H9 (cell line): ENCODE data around the gene FNDC1. TPM values are rescaled to one million over a fixed set of nuclear protein-coding genes. Genes with fewer than 3 reads are reported as not detected.
A peak's percentile ranks its signal among the peaks of the same experiment; 100 is the strongest.

Experiments
- DNase-seq: peaks from one replicate; pipeline ENCODE4 v3.0.0-alpha.2; 2017
- H2AFZ ChIP-seq: one replicate; pipeline ENCODE4 v1.6.1; 2013; ENCODE audit warnings: mild to moderate bottlenecking, low read length, control low read depth, moderate library complexity
- H2AK5ac ChIP-seq: 2 replicates; pipeline ENCODE4 v1.6.1; 2013; ENCODE audit warnings: low read length, control low read depth, mixed read lengths; ENCODE audit not compliant: insufficient read length
- H2BK120ac ChIP-seq: one replicate; pipeline ENCODE4 v1.6.1; 2013; ENCODE audit warnings: low read depth, mild to moderate bottlenecking, low read length, control low read depth, inconsistent platforms; ENCODE audit not compliant: poor library complexity, severe bottlenecking
- H2BK12ac ChIP-seq: 2 replicates; pipeline ENCODE4 v1.6.1; 2013; ENCODE audit warnings: low read length, control low read depth, mixed read lengths, low read depth; ENCODE audit not compliant: insufficient read length
- H2BK15ac ChIP-seq: 2 replicates; pipeline ENCODE4 v1.6.1; 2013; ENCODE audit warnings: low read depth, low read length, control low read depth
- H2BK20ac ChIP-seq: one replicate; pipeline ENCODE4 v1.6.1; 2013; ENCODE audit warnings: low read depth, mild to moderate bottlenecking, low read length, control low read depth, inconsistent platforms; ENCODE audit not compliant: poor library complexity, severe bottlenecking
- H2BK5ac ChIP-seq: 2 replicates; pipeline ENCODE4 v1.6.1; 2013; ENCODE audit warnings: low read length, control low read depth, mixed read lengths; ENCODE audit not compliant: insufficient read length
- H3K14ac ChIP-seq: 2 replicates; pipeline ENCODE4 v1.6.1; 2013; ENCODE audit warnings: low read length, control low read depth; ENCODE audit not compliant: insufficient read depth
- H3K18ac ChIP-seq: 2 replicates; pipeline ENCODE4 v1.6.1; 2013; ENCODE audit warnings: low read depth, mild to moderate bottlenecking, mixed read lengths, low read length, control low read depth; ENCODE audit not compliant: insufficient read length
- H3K23ac ChIP-seq: 2 replicates; pipeline ENCODE4 v1.6.1; 2013; ENCODE audit warnings: low read length, control low read depth, mixed read lengths, low read depth; ENCODE audit not compliant: insufficient read length
- H3K23me2 ChIP-seq: 2 replicates; pipeline ENCODE4 v1.6.1; 2013; ENCODE audit warnings: low read depth, mild to moderate bottlenecking, mixed read lengths, low read length, control low read depth; ENCODE audit not compliant: insufficient read length, poor library complexity, severe bottlenecking
- H3K27ac ChIP-seq: 2 replicates; pipeline ENCODE4 v1.5.1; 2013; ENCODE audit warnings: low read length, control low read depth, mixed read lengths, low read depth; ENCODE audit not compliant: insufficient read length
- H3K27me3 ChIP-seq: 2 replicates; pipeline ENCODE4 v1.6.1; 2013; ENCODE audit warnings: low read length, control low read depth, inconsistent platforms; ENCODE audit not compliant: insufficient read depth
- H3K4ac ChIP-seq: 2 replicates; pipeline ENCODE4 v1.6.1; 2013; ENCODE audit warnings: low read depth, mild to moderate bottlenecking, control low read depth, inconsistent platforms, low read length, moderate library complexity
- H3K4me1 ChIP-seq: 2 replicates; pipeline ENCODE4 v1.6.1; 2013; ENCODE audit warnings: low read length, control low read depth, inconsistent platforms; ENCODE audit not compliant: insufficient read depth
- H3K4me2 ChIP-seq: 2 replicates; pipeline ENCODE4 v1.6.1; 2013; ENCODE audit warnings: low read length, control low read depth, mixed read lengths; ENCODE audit not compliant: insufficient read length, insufficient read depth
- H3K56ac ChIP-seq: 2 replicates; pipeline ENCODE4 v1.6.1; 2013; ENCODE audit warnings: low read depth, mild to moderate bottlenecking, mixed read lengths, low read length, control low read depth; ENCODE audit not compliant: insufficient read length
- H3K79me1 ChIP-seq: 2 replicates; pipeline ENCODE4 v1.6.1; 2013; ENCODE audit warnings: low read depth, mild to moderate bottlenecking, moderate library complexity, low read length, control low read depth, inconsistent platforms; ENCODE audit not compliant: insufficient read depth, poor library complexity, severe bottlenecking
- H3K79me2 ChIP-seq: 2 replicates; pipeline ENCODE4 v1.6.1; 2013; ENCODE audit warnings: low read length, control low read depth, inconsistent platforms; ENCODE audit not compliant: insufficient read depth
- H3K9ac ChIP-seq: 2 replicates; pipeline ENCODE4 v1.6.1; 2013; ENCODE audit warnings: low read length, control low read depth, mixed read lengths; ENCODE audit not compliant: insufficient read length; ENCODE audit errors: extremely low read depth
- H3K9me3 ChIP-seq: one replicate; pipeline ENCODE4 v1.6.1; 2013; ENCODE audit warnings: low read depth, low read length, inconsistent platforms; ENCODE audit not compliant: control insufficient read depth
- H3T11ph ChIP-seq: one replicate; pipeline ENCODE4 v1.6.1; 2013; ENCODE audit warnings: mild to moderate bottlenecking, low read length, control low read depth, inconsistent platforms
- H4K20me1 ChIP-seq: one replicate; pipeline ENCODE4 v1.6.1; 2013; ENCODE audit not compliant: control insufficient read depth, insufficient read length, insufficient read depth
- H4K5ac ChIP-seq: 2 replicates; pipeline ENCODE4 v1.6.1; 2013; ENCODE audit warnings: low read depth, mild to moderate bottlenecking, mixed read lengths, low read length, control low read depth; ENCODE audit not compliant: insufficient read length
- H4K8ac ChIP-seq: replicated peaks from 2 replicates; pipeline ENCODE4 v1.6.1; 2013; ENCODE audit warnings: low read length, control low read depth, mixed read lengths, low read depth; ENCODE audit not compliant: insufficient read length
- H4K91ac ChIP-seq: 2 replicates; pipeline ENCODE4 v1.6.1; 2013; ENCODE audit warnings: low read depth, mild to moderate bottlenecking, moderate library complexity, mixed read lengths, low read length, control low read depth; ENCODE audit not compliant: insufficient read length
- H3K27ac Mint-ChIP-seq, 3 experiments: 2 replicates in 2 of 3; 3 replicates in 1 of 3; pipeline ENCODE4 v1.8.0; 2020 to 2021; ENCODE audit warnings: mixed read lengths in 3 of 3, mild to moderate bottlenecking in 1 of 3, moderate library complexity in 1 of 3
- H3K27me3 Mint-ChIP-seq: 2 replicates; pipeline ENCODE4 v1.8.0; 2021; ENCODE audit warnings: low read depth, mild to moderate bottlenecking, moderate library complexity, mixed read lengths
- H3K36me3 Mint-ChIP-seq, 3 experiments: 2 replicates in 2 of 3; 3 replicates in 1 of 3; pipeline ENCODE4 v1.8.0; 2020 to 2021; ENCODE audit warnings: low read depth in 3 of 3, mixed read lengths in 3 of 3; ENCODE audit not compliant: insufficient read depth in 1 of 3
- H3K4me1 Mint-ChIP-seq, 2 experiments: 2 replicates each; pipeline ENCODE4 v1.8.0; 2020; ENCODE audit warnings: mixed read lengths in 2 of 2
- H3K4me3 Mint-ChIP-seq, 2 experiments: 2 replicates in 1 of 2; 3 replicates in 1 of 2; pipeline ENCODE4 v1.8.0; 2020 to 2021; ENCODE audit warnings: mild to moderate bottlenecking in 2 of 2, mixed read lengths in 2 of 2, moderate library complexity in 1 of 2
- H3K9me3 Mint-ChIP-seq, 2 experiments: 2 replicates in 1 of 2; 3 replicates in 1 of 2; pipeline ENCODE4 v1.8.0; 2020; ENCODE audit warnings: mild to moderate bottlenecking in 2 of 2, mixed read lengths in 2 of 2, moderate library complexity in 1 of 2
- WGBS: extraction: QIAGEN DNeasy Blood & Tissue Kit; methylation state at CpG from one replicate; pipeline ENCODE4 v1.1.7; 2013; ENCODE audit warnings: missing lambda C conversion rate, low lambda C conversion rate, mixed read lengths; ENCODE audit not compliant: insufficient read length; ENCODE audit errors: extremely low coverage; 5-methylcytosine and 5-hydroxymethylcytosine counted together
- total RNA-seq: library from RNA; stranded (reverse); gene quantifications from 2 replicates; pipeline ENCODE4 v1.2.1, GENCODE V29; 2021
- TF ChIP-seq, protein P1 (sequence below): fragments of 200-600 bp; sonication (generic); conservative IDR thresholded peaks from 3 replicates; pipeline ENCODE4 v1.8.0; 2021; ENCODE audit warnings: antibody characterized with exemption, mild to moderate bottlenecking

The FNDC1 gene
- total RNA-seq, 1 experiment from 2014 or later: 0.24 TPM

DNA sequence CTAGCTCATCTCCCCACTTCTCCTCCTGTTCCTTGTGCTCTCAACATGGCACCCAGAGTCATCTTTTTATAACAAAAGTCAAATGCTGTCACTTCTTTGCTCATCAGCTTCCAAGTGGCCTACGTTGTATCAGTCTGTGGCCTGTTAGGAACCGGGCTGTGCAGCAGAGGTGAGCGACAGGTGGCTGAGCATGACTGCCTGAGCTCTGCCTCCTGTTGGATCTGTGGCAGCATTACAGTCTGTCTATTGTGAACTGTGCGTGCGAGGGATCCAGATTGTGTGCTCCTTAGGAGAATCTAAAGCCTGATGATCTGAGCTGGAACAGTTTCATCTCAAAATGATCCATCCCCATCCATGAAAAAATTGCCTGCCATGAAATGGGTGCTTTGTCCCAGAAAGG is 129.6 kb downstream of the FNDC1 start:
- Histone ChIP-seq H3K79me1 (no peaks in the 10 kb centered on the region), H2BK120ac (no peak overlapping the region), H4K20me1 (no peaks in the 10 kb centered on the region), H4K5ac (no peak overlapping the region), H3K4ac (no peak overlapping the region), H3K4me1 (no peaks in the 10 kb centered on the region), H3K23me2 (no peaks in the 10 kb centered on the region), H2AFZ (no peak overlapping the region), H2BK20ac (no peak overlapping the region), H2BK5ac (no peak overlapping the region), H3K9ac (no peak overlapping the region), H3K18ac (no peak overlapping the region), H3K79me2 (no peaks in the 10 kb centered on the region), H3K56ac (no peak overlapping the region), H3K27ac (no peak overlapping the region), H2AK5ac (no peak overlapping the region), H4K91ac (no peak overlapping the region), H3K9me3 (no peaks in the 10 kb centered on the region), H4K8ac (no peak overlapping the region), H2BK15ac (no peak overlapping the region), H2BK12ac (no peak overlapping the region), H3K23ac (no peak overlapping the region), H3T11ph (no peak overlapping the region), H3K14ac (no peak overlapping the region), H3K4me2 (no peak overlapping the region), H3K27me3 (no peaks in the 10 kb centered on the region)
- Mint-ChIP-seq H3K27ac (no peak overlapping the region), H3K36me3 (no peaks in the 10 kb centered on the region), H3K9me3 (peaks cover 0 to 36% of the 10 kb centered on the region in 2 experiments; a peak in 3 of 5 replicates), H3K27me3 (peaks cover 5% of the 10 kb centered on the region; the same call in 1 of the 2 replicates), H3K4me3 (no peak overlapping the region), H3K4me1 (peaks cover 0 to 4% of the 10 kb centered on the region in 2 experiments; a peak in 1 of 4 replicates)
- no peak for DNase-seq
- TF ChIP-seq, protein P1, sequence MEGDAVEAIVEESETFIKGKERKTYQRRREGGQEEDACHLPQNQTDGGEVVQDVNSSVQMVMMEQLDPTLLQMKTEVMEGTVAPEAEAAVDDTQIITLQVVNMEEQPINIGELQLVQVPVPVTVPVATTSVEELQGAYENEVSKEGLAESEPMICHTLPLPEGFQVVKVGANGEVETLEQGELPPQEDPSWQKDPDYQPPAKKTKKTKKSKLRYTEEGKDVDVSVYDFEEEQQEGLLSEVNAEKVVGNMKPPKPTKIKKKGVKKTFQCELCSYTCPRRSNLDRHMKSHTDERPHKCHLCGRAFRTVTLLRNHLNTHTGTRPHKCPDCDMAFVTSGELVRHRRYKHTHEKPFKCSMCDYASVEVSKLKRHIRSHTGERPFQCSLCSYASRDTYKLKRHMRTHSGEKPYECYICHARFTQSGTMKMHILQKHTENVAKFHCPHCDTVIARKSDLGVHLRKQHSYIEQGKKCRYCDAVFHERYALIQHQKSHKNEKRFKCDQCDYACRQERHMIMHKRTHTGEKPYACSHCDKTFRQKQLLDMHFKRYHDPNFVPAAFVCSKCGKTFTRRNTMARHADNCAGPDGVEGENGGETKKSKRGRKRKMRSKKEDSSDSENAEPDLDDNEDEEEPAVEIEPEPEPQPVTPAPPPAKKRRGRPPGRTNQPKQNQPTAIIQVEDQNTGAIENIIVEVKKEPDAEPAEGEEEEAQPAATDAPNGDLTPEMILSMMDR: peak; percentile 24; the same call in 2 of the 3 replicates
- WGBS: no CpG with 5 or more reads among the region's 5 CpGs
